ENCODE results near the gene CPSF2.

The CPSF2 gene

DNA sequence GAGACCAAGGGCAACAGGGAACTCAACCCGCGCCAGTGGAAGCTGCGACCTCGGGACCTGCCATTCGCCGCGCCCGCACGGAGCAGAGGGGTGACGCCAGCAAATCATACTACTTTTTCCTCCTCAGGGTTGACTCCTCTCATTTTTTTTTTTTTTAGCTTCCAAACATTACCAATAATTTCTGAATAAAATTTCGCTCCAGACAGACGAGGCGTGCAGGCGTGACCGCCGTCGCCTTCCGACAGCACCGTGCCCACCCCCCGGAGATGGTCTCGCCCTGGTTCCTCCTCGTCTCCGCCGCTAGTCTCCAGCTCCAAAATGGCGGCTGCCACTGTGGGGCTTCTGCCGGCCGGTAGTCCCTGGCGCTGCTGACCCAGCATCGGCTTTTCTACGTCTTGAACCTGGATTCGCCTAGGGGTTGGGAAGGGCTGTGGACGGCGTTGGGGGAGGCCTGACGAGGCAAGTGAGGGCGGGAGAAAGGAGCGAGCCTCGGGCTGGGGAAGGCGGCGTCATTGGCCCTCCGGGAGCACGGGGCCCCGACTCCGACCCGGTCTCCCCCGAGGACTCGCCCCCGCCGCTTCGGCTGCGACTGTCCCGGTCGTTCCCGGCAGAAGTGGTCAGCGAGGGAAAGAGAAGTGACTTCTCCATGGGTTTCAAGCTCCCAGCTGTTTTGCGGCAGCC, at the start of gene CPSF2, which contains the start of gene NDUFB1:
TSS of gene CPSF2 (plus strand) at position 300 of the 681 bp plus-strand sequence. CDS start 9,016 bp downstream, outside the sequence.
TSS of gene NDUFB1 (minus strand) at position 37 of the 681 bp plus-strand sequence. CDS start 4,069 bp downstream, outside the sequence.
- peak; percentile 90 for DNase-seq

DNA sequence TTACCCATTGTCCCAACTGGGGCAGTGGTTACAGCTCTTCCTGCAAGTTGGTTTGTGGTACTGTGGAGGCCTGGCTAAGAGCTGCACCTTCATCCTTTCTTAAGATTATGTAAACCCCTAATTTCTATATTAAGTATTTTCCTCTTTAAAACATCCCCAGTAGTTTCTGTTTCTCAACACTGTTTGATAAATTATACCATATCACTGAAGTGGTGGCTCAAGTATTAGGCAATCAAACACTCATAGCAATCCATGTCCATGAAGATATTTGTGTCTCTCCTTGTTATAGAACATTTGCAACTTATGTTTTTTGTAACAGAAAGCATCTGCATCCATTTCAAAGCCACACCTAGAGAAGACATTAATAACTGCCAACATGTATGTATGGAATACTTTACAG, 47.2 kb upstream of the CPSF2 start:
- no peak for DNase-seq

DNA sequence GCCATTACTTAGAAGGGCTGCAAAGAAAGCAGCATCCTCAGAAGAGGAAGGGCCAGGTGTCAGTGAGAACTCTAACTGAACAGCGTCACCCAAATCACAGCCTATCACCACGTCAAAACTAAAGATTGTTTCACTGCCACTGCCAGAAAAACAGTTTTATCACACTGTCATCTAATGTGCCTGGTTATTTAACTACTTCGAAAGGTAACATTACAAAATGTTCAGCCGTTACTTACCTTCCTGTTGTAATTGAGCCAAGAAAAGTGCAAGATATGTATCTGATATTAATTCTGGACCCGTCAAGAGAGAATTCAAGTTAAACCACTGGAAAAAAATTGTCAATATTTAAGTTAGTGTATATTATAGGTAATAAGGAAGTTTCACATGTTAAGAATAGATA, 33.3 kb upstream of the CPSF2 start:
- no peak for DNase-seq

DNA sequence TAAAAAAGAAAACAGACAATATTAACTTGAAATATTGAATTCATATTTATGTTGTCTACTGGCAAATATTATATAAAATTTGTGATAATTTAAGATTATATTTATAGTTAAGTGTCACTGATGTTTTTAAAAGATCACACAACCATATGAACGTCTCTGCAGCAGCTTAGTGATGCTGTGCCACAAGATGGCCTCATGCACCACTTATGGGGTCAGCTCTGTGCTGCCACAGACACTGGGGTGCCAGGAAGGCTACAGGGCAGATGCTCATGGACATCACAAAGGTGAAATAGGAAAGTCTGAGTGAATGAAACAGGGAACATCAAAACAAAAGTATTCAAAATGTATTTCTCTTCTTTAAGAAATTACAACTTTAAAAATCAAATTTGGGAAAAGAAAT, 28.4 kb upstream of the CPSF2 start:
- no peak for DNase-seq

DNA sequence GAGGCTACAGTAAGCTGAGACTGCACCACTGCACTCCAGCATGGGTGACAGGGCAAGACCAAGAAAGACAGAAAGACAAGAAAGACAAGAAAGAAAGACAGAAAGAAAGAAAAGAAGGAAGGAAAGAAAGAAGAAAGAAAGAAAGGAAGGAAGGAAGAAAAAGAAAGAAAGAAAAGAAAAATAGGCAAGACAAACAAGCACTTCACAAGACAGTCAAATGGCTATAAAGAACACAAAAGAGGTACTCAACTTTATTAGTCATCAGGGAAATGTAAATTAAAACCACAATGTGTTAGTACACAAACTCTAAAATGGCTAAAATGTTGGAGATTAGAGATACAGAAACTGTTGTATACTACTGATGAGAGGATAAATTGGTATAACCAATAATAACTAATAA, 22.0 kb upstream of the CPSF2 start:
- no peak for DNase-seq

DNA sequence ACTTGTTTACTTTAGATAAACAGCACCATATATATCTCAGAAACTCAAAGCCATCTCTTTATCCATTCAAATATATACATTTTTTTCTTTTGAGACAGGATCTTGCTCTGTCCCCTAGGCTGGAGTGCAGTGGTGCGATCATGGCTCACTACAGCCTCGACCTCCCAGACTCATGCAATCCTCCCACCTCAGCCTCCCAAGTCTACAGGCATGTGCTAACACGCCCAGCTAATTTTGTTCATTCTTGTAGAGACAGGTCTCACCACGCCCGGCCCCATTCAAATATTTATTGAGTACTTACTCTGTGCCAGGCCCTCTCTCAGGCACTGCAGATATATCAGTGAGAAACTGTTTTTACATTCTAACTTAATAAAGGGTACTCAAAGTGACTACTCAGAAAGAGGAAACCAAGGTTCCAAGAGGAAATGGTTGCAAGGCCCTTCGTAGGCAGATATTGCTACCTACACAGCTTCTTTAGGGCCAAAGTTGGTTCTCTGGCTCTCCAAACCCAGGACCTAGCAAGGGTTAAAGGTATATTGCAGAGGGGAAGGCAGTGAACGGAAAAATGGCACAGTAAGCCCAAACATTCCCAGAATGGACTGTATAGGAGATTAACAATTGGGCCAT, 18.3 kb upstream of the CPSF2 start:
- no peak for DNase-seq

DNA sequence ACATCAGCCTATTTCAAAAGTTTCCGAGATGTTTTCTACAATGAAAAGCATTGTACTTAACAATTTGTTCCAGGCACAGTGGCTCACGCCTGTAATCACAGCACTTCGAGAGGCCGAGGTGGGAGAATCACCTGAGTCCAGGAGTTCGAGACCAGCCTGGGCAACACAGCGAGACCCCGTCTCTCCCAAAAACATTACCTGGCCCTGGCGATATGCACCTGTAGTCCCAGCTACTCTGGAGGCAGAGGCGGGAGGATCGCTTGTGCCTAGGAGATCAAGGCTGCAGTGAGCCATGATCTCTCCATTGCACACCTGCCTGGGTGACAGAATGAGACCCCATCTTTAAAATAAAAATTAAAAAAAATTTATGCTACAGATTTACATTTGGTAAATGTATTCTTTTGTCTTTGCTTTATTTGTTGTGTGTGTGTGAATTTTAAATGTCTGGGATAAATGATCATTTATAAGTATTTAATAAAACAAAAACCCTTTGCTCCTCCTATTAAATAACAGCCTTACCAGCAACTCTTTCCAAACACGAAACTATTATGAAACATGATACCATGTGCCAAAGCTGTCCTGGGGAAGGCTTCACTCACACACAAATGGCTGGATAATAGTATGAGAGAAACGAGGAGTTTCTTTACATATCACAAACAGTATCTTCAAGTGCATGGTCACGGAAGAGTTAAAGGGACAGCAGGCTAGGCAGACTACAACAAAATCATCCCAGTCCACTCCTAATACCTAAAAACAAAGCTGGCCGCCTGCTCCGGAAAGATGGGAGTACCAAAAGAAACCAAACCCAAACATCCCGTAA, 16.5 kb upstream of the CPSF2 start:
- peak; percentile 37 for DNase-seq

DNA sequence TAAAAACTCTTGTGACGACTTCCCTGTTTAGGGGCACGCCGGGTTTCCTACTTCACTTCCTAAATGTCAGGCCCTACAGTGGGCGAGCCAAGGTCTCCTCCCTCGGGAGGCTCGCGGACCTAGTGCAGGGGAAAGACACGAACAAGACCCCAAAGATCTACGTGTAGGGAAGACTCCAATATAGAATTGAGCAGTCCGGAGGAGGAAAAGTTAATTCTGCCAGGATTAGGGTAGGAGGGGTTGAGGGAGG, 16.0 kb upstream of the CPSF2 start:
- no peak for DNase-seq

DNA sequence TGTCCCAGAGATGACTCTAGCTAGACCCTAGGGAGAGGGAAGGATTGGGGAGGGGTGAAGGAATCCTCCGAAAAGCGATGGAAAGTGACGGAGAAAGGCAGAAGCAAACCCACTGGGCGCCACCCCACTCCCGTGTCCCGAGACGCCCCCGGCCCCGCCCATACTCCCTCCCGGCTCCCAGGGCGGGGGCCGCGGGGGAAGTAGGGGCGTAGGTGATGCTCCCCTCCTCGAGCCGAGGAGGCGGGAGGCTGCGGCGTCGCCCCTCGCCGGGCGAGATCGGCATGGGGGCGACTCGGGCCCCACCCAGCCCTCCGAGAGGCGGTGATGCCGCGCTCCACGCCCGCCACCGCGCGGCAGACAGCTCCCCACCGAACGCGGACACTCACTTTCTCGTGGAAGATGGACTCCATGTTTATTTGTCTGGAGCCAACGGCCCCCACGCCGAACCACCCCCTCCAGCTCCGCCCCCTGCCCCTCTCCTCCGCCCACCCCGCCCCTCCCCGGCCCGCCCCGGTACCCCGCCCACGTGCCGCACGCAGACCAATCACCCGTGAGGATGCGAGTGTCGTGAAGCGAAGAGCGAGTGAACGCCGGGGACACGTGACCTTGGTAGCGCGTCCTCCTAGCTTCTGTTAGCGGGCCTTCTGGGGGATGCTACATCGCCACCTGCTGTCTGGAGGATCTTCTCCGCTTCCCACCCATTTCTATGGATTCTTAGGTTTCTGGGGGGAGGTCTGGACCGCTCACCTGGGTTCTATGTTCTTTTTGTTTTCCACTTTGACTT, 15.4 kb upstream of the CPSF2 start, which contains the start of gene ATXN3:
TSS of gene ATXN3 (minus strand) at position 440 of the 784 bp plus-strand sequence. CDS start at position 410, 30 bp downstream.
- peak; percentile 97 for DNase-seq

DNA sequence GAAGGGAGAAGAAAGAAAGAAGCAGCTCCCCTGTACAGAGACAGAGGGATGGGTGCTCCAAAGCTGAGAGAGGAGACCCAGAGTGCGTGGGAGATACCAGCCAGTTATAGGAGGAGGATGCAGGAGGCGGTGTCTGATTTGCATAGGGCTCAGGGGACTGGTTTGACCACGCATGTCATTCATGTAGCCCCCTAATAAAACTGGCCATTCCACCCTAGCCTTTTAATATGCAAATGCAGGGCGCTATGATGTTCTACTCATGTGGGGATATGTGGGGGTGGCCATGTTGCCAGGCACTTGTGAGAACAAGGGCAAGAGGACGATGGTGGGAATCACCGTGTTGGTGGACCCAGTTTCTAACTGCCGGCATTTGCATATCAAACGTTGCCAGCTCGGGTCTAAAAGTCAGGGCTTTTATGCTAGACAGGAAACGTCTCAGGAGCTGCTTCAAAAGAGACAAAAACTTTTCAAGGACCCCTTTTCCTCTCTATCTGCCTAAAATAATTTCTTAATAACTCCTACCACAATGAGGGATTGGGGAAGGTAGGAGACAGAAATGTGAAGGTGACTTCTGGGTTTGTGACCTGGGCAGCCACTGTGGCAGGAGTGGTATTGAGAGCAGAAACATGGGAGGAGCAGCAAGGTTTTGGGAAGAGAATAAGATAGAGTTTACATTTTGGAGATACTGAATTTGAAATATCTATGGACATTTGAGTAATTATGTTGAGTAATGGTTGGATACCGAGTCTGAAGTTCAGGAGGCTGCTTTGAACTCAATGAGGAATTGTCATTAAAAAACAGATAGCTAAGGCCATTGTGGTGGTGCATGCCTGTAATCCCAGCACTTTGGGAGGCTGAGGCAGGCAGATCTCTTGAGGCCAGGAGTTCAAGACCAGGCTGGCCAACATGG, 13.2 kb upstream of the CPSF2 start:
- DNase-seq, result no peak

DNA sequence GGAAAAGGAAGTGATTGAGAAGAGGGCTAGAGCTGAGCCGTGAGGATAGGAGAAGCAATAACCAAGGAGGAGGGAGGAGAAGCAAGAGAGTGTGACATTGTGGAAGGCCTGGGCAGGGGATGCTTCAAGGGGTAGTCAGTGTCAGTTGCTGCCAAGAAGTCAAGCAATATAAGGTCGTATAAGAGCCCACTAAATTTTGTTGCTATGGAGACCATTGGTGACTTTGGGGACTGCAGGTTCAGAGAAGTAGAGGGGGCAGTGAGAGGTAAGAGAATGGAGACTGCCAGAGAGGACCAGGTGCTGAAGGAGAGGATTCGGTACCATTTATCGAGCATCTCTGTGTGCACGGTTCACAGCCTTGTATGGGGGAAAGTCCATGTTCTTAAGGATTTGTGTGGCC, 12.3 kb upstream of the CPSF2 start:
- DNase-seq, result no peak

DNA sequence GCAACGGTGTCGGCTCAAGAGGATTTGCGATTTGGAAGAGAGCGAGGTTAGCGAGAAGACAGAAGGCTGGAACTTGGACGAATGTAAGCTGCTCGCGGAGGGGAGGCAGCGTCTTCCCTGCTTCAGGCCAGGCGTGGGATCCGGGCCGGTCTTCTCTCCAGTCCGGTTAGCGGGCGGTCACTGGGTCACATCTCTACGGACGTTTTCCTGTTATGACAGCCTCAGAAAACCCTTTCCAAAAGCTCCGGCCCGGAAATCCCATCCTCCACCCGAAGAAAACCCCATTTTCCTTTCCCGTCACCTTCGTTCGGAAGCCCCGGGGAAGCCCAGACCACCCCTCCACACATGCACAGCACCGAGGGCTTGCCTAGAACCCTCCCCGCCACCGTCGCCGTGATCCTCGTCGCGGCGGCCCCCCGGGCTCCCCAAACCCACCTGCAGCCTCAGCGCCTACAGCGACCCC, 531 bp upstream of the CPSF2 start:
- DNase-seq, result no peak

DNA sequence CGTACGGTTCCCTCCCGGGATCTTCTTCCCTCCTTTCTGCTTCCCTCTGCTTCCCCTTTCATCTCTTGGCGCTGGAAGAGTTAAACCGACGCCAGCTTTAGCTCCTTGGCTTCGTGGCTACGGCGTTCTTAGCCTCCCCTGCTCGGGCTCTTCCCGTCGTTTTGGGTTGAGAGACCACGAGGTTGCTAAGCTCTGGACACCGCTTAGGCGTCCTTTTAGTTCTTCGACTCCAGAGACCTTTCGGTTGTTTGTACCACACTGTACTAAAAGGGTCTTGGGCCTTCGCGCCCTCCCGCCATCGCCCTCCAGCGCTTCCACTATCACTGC, 545 bp downstream of the CPSF2 start:
- DNase-seq, result peak; percentile 44

DNA sequence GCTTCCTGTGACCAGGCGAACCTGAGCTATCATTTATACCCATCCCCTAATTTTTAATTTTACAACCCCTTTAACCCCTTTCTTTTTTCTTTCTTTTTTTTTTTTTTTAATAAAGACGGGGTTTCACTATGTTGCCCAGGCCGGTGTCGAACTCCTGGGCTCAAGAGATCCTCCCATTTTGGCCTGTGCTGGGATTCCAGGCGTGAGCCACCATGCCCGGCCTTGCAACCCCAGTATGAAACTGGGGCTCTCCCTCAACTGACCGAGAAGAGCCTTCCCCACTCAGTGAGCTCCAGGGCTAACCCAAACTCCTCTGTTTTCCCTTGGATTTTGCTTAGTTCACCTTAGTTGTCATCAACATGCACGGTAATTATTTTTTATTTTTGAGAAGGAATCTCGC, 992 bp downstream of the CPSF2 start:
- no peak for DNase-seq

DNA sequence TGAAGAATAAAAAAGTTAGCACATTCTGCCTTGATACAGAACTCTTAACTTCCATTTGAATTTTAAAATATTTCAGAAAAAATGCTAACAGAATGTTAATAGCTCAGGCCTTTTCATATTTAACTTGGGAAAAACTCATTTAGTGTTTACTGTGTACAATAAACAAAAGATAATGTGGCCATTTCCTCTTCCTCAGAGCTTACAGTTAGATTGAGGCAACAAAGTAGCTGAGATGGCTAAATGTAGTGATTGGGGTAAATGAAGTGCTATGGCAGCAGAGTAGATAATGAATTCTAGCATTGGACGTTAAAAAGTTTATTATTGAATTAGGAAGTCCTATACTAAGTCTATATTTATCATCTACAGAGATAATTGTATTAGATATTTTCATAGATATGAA, 12.7 kb downstream of the CPSF2 start:
- DNase-seq, result no peak

DNA sequence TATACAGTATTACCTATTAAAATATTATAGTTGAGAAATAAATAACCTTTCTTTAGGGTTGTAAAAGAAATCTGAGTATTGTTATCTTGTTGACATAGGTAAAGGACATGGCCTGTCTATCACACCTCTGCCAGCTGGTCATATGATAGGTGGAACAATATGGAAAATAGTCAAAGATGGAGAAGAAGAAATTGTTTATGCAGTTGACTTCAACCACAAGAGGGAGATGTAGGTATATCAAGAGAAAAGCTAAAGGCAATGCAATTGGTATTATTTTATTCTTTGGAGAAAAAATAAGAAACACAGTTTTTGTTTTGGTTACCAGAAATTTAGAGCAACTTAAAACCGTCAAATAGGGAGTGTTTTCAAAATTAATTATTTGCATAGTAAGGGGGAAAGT, 13.5 kb downstream of the CPSF2 start:
- peak; percentile 8 for DNase-seq

DNA sequence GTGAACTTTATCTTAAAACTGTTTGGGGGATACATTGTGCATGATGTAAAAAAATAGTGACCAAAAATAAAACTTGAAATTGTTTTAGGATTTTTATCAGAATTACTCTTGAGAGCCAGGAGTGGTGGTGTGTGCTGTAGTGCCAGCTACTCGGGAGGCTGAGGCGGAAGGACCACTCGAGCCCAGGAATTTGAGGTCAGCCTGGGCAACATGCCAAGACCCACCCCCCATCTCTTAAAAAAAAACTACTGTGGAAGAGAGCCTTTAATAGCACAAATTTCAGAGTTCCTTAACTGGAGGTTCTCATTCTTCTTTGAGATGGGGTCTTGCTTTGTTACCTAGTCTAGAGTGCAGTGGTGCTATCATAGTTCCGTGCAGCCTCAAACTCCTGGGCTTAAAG, 21.5 kb downstream of the CPSF2 start:
- DNase-seq, result no peak

DNA sequence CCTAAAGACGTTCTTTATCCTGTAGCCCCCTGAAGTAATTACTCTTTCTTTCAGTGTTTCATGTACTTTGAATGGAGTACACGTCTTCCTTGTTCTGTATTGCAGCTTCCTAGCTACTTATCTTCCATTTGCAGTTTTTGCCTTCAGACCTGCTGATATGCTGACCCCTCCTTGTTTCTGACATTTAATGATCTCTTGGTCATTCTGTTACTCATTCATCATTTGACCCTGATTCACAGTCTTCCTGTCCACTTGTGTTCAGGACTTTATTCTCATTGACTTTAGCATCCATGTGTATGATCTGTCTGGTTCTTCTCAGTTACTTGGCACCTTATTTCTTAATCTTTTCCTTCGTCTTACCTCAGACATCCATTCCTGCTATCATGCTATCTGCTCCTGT, 22.2 kb downstream of the CPSF2 start:
- no peak for DNase-seq

DNA sequence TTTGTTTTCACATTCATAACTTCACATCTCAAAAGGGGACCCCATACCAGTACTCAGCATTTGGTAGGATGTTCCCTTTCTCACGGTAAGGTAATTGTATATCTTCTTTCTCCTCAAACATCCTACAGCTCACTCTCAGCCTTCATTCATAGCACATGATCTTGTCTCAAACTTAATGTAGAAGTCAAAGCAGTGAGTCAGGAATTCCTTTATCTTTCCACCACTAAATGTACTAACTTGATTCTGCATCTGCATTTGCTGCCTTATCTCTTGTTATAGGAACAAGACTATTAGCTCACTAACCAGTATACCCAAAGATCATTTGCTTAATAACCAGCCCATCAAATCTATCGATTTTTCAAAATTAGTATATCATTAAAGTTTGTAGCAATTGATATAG, 22.9 kb downstream of the CPSF2 start:
- DNase-seq, result no peak

DNA sequence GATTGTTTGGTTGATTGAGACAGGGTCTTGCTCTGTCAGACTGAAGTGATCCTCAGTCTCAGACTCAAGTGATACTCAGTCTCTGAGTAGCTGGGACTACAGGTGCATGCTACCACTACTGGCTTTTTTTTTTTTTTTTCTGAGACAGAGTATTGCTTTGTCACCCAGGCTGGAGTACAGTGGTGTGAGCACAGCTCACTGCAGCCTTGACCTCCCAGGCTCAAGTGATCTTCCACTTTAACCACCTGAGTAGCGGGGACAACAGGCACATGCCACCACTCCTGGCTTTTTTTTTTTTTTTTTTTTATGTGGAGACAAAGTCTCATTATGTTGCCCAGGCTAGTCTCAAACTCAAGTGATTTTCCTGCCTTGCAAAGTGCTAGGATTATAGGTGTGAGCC, 31.8 kb downstream of the CPSF2 start:
- DNase-seq, result no peak

DNA sequence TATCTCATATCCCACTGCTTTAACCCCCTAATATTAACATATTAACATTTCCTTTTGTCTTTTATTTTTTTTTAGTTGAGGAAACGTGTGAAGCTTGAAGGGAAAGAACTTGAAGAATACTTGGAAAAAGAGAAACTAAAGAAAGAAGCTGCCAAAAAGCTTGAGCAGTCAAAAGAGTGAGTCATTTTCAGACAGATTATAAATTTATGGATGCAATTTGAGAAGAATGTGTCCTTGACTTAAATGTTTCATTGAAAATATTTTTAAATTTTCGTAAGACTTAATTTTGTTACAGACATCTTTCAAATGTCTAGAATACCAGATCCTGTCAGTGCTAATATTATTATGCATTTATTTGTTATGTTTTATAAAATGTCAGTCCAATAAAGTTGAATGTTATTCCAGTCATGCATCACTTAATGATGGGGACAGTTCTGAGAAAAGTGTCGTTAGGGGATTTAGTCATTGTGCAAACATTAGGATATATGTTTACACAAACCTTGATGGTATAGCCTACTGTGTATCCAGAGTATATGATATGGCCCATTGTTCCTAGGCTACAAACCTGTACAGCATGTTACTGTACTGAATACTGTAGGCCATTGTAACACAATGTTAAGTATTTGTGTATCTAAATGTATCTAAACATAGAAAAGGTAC, 32.6 kb downstream of the CPSF2 start:
- no peak for DNase-seq

DNA sequence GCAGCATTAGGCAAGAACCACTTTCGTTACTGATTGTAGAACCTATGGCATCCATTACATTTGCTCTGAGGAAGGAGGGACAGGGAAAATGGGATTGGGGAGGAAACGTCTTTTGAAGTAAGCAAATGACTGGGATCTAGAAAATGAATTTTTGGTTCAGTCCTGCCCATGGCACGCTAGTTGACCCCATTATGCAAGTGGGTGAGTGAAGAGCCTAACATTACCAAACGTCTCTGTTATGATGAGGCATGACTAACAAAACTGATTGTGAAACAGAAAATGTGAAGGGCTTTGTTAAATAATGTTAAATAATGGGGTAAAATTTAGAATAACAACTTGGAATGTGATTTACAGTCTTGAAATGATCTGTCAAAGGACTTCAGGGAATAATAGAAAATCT, 38.9 kb downstream of the CPSF2 start:
- no peak for DNase-seq
